Panc1 (cell line): ENCODE results near the gene ELOA. TPM values are rescaled to one million over a fixed set of nuclear protein-coding genes. Genes with fewer than 3 reads are reported as not detected.
A peak's percentile ranks its signal among the peaks of the same experiment; 100 is the strongest.

Source experiments
- ATAC-seq: fragments of 200-7000 bp; cut with Tn5 transposase; 2 replicates; pipeline ENCODE4 v1.9.1; 2020; ENCODE audit warnings: mild to moderate bottlenecking, moderate library complexity
- Bru-seq: library from RNA; stranded (reverse); fragments of 400-500 nt; gene quantifications from one replicate; lab custom pipeline; 2021; lab: Mats Ljungman, UMichigan
- BruChase-seq, 2 experiments: library from RNA; stranded (reverse); fragments of 400-500 nt; gene quantifications; one replicate each; lab custom pipeline; 2021; lab: Mats Ljungman, UMichigan
- BruUV-seq: library from RNA; stranded (reverse); fragments of 400-500 nt; replicated peaks from 2 replicates; lab custom pipeline; 2021; lab: Mats Ljungman, UMichigan
- CTCF ChIA-PET: fragments of 300-600 bp; sonication (Branson Sonifier 250); formaldehyde crosslinking; loops from one replicate; lab custom pipeline; 2022; ENCODE audit warnings: antibody characterized with exemption; lab: Charles Lee
- POLR2A ChIA-PET: fragments of 300-600 bp; sonication (Branson Sonifier 250); formaldehyde crosslinking; loops from one replicate; lab custom pipeline; 2022; ENCODE audit warnings: antibody characterized with exemption; lab: Charles Lee
- DNase-seq: peaks from one replicate; pipeline ENCODE4 v3.0.0-alpha.2; 2010; ENCODE audit warnings: low read depth, low spot score
- H3K27ac ChIP-seq: 2 replicates; pipeline ENCODE4 v1.5.1; 2011; ENCODE audit warnings: mild to moderate bottlenecking, low read length, inconsistent platforms
- H3K27me3 ChIP-seq: fragments of 200-500 bp; sonication (Bioruptor generic); 2 replicates; pipeline ENCODE4 v1.6.0; 2014; ENCODE audit warnings: low read length, inconsistent platforms; ENCODE audit not compliant: control insufficient read depth, insufficient read depth
- H3K36me3 ChIP-seq: fragments of 200-500 bp; sonication (Bioruptor generic); 2 replicates; pipeline ENCODE4 v1.5.1; 2014; ENCODE audit warnings: inconsistent platforms, mild to moderate bottlenecking, low read length, moderate library complexity; ENCODE audit not compliant: control insufficient read depth, insufficient read depth
- H3K4me1 ChIP-seq: 2 replicates; pipeline ENCODE4 v1.5.1; 2011; ENCODE audit warnings: inconsistent platforms, mild to moderate bottlenecking, low read length, moderate library complexity; ENCODE audit not compliant: control insufficient read depth, insufficient read depth
- H3K4me3 ChIP-seq, 2 experiments: 2 replicates each; pipeline ENCODE4 v1.5.1; 2011 to 2012; ENCODE audit warnings: low read depth in 2 of 2, low read length in 2 of 2, mild to moderate bottlenecking in 2 of 2, inconsistent platforms in 1 of 2, moderate library complexity in 1 of 2
- H3K9me3 ChIP-seq: fragments of 200-500 bp; sonication (Bioruptor generic); 2 replicates; pipeline ENCODE4 v1.5.1; 2014; ENCODE audit warnings: low read depth, mild to moderate bottlenecking, inconsistent platforms, low read length, moderate library complexity; ENCODE audit not compliant: control insufficient read depth, insufficient read depth
- POLR2AphosphoS5 ChIP-seq: IDR thresholded peaks from 2 replicates; pipeline ENCODE4 v1.6.1; 2012; ENCODE audit warnings: mild to moderate bottlenecking, low read depth, low read length, moderate library complexity
- SIN3A ChIP-seq: IDR thresholded peaks from 2 replicates; pipeline ENCODE4 v1.6.1; 2012; ENCODE audit warnings: low read depth, mild to moderate bottlenecking, low read length, moderate library complexity, borderline replicate concordance; ENCODE audit not compliant: insufficient read depth
- TCF7L2 ChIP-seq: IDR thresholded peaks from 2 replicates; pipeline ENCODE4 v1.6.1; 2011; ENCODE audit warnings: mild to moderate bottlenecking, low read depth, low read length, inconsistent platforms
- in situ Hi-C: cut with HindIII; loops from 2 replicates; pipeline ENCODE4 v1.10.0; 2016; ENCODE audit warnings: low sequenced_read_pairs, low pct_unique_long_range_greater_than_20kb
- intact Hi-C: fragments of 100-400 bp; cut with micrococcal nuclease; formaldehyde crosslinking; loops from one replicate; pipeline ENCODE4 v1.10.0; 2022; ENCODE audit not compliant: unreplicated experiment
- long read RNA-seq: library from polyadenylated mRNA; unstranded; transcript quantifications from one replicate; pipeline ENCODE4 v2.0.0, GENCODE V29; 2021; ENCODE audit not compliant: unreplicated experiment
- polyA plus RNA-seq: library from polyadenylated mRNA; unstranded; fragments of >200 nt; gene quantifications from one replicate; pipeline ENCODE4 v1.2.1, GENCODE V29; 2012; ENCODE audit warnings: missing spikeins; ENCODE audit not compliant: insufficient read length
- total RNA-seq: library from RNA; stranded (reverse); gene quantifications from one replicate; pipeline ENCODE4 v1.2.1, GENCODE V29; 2021; ENCODE audit not compliant: unreplicated experiment
- TF ChIP-seq, protein P1 (sequence below), 2 experiments: IDR thresholded peaks; 2 replicates each; pipeline ENCODE4 v1.6.1; 2011 to 2012; ENCODE audit warnings: low read depth in 2 of 2, control low read depth in 1 of 2, low read length in 1 of 2, mild to moderate bottlenecking in 1 of 2, moderate library complexity in 1 of 2; ENCODE audit not compliant: insufficient read depth in 1 of 2
- TF ChIP-seq, protein P2 (sequence below): fragments of 450-650 bp; IDR thresholded peaks from 2 replicates; pipeline ENCODE4 v1.5.1; 2017; ENCODE audit warnings: mild to moderate bottlenecking

The ELOA gene, protein sequence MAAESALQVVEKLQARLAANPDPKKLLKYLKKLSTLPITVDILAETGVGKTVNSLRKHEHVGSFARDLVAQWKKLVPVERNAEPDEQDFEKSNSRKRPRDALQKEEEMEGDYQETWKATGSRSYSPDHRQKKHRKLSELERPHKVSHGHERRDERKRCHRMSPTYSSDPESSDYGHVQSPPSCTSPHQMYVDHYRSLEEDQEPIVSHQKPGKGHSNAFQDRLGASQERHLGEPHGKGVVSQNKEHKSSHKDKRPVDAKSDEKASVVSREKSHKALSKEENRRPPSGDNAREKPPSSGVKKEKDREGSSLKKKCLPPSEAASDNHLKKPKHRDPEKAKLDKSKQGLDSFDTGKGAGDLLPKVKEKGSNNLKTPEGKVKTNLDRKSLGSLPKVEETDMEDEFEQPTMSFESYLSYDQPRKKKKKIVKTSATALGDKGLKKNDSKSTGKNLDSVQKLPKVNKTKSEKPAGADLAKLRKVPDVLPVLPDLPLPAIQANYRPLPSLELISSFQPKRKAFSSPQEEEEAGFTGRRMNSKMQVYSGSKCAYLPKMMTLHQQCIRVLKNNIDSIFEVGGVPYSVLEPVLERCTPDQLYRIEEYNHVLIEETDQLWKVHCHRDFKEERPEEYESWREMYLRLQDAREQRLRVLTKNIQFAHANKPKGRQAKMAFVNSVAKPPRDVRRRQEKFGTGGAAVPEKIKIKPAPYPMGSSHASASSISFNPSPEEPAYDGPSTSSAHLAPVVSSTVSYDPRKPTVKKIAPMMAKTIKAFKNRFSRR
- total RNA-seq = 58.5 TPM
- polyA plus RNA-seq = 25.6 TPM
- Bru-seq, nascent RNA = percentile 85 among the genes with signal in this experiment
- BruChase-seq, experiment 1, labeled RNA remaining after a 2-hour chase = percentile 96 among the genes with signal in this experiment
- percentile 95 among the genes with signal in this experiment for BruChase-seq, experiment 2, labeled RNA remaining after a 6-hour chase
- long read RNA-seq, full-length matches to known transcripts = 34 of 92 reads
- long read RNA-seq, partial matches to known transcripts = 53 of 92 reads
- long read RNA-seq, other reads (novel, unspliced or antisense) = 5 of 92 reads

DNA sequence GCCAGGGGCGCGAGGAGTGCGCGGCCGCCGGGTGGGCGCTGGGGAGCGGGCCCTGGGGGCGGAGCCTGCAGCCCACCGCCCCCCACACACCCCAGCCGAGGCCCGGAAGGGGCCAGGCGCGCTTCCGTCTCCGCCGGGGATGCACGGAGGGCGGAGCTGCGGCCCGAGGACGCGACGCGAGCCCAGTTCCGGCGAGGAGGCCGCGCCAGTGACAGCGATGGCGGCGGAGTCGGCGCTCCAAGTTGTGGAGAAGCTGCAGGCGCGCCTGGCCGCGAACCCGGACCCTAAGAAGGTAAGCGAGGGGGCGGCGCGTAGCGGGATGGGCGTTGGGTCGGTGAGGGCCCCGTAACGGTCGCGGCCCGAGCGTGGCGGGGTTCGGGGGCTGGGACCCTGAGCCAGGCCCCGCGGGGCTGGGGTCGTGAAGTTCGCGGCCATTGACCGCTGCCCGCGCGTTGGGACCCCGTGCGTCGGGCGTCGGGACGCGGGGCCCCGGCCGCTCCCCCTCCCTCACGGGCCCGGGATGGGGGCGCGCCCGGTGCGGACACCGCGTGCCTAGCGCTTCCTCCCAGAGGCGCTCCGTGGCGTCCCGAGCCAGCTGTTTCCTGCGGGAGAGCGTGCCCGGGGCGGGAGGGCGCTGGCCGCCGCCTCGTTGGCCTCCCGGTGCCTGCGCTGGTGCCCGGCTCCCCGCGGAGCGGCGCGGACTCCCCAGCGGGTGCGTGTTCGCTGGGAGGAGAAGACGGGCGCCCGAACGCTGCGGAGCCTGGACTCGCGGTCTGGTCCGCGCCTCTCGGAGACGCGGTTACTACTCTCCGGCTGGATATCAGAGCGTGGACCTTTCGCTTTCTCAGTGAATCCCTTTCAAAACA lies at the start of gene ELOA:
Gene ELOA, plus strand, starts transcription at position 185 of the 866 bp plus-strand sequence. Its CDS starts 33 bp downstream, at position 218.
- no peaks in the 10 kb centered on the region for H3K9me3 ChIP-seq
- TF ChIP-seq, protein P1, sequence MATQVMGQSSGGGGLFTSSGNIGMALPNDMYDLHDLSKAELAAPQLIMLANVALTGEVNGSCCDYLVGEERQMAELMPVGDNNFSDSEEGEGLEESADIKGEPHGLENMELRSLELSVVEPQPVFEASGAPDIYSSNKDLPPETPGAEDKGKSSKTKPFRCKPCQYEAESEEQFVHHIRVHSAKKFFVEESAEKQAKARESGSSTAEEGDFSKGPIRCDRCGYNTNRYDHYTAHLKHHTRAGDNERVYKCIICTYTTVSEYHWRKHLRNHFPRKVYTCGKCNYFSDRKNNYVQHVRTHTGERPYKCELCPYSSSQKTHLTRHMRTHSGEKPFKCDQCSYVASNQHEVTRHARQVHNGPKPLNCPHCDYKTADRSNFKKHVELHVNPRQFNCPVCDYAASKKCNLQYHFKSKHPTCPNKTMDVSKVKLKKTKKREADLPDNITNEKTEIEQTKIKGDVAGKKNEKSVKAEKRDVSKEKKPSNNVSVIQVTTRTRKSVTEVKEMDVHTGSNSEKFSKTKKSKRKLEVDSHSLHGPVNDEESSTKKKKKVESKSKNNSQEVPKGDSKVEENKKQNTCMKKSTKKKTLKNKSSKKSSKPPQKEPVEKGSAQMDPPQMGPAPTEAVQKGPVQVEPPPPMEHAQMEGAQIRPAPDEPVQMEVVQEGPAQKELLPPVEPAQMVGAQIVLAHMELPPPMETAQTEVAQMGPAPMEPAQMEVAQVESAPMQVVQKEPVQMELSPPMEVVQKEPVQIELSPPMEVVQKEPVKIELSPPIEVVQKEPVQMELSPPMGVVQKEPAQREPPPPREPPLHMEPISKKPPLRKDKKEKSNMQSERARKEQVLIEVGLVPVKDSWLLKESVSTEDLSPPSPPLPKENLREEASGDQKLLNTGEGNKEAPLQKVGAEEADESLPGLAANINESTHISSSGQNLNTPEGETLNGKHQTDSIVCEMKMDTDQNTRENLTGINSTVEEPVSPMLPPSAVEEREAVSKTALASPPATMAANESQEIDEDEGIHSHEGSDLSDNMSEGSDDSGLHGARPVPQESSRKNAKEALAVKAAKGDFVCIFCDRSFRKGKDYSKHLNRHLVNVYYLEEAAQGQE (IDR thresholded peaks at IDR 0.05; ENCODE audit: insufficient read depth in 1 of 2, low read depth in 2 of 2, low read length in 1 of 2) = 0 out of 4 replicates have a peak, but pooled peaks of 1 of the 2 experiments have one; percentile 12
- TF ChIP-seq SIN3A (peak; percentile 90; the same call in 1 of the 2 replicates), POLR2AphosphoS5 (peak; percentile 87), TCF7L2 (no peak)
- TF ChIP-seq, protein P2, sequence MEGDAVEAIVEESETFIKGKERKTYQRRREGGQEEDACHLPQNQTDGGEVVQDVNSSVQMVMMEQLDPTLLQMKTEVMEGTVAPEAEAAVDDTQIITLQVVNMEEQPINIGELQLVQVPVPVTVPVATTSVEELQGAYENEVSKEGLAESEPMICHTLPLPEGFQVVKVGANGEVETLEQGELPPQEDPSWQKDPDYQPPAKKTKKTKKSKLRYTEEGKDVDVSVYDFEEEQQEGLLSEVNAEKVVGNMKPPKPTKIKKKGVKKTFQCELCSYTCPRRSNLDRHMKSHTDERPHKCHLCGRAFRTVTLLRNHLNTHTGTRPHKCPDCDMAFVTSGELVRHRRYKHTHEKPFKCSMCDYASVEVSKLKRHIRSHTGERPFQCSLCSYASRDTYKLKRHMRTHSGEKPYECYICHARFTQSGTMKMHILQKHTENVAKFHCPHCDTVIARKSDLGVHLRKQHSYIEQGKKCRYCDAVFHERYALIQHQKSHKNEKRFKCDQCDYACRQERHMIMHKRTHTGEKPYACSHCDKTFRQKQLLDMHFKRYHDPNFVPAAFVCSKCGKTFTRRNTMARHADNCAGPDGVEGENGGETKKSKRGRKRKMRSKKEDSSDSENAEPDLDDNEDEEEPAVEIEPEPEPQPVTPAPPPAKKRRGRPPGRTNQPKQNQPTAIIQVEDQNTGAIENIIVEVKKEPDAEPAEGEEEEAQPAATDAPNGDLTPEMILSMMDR = no peak
- DNase-seq (no peak), ATAC-seq (peak; percentile 95)
- H3K27ac ChIP-seq = peak within 1 kb of the TSS; percentile 94
- in situ Hi-C loops = no loop called here
- ChIA-PET CTCF (interaction anchor here (0.6 to 0.7 kb wide), 3 partner anchors 8 to 153 kb away, joined by 3 to 4 read pairs (median 3); no protein-coding TSS in a partner anchor), POLR2A (interaction anchor here (1.0 kb wide), 1 partner anchor 52 kb away, joined by 3 read pairs; no protein-coding TSS in a partner anchor)
- BruUV-seq = no TSS peak
- H3K27me3 ChIP-seq = no peaks in the 10 kb centered on the region
- intact Hi-C loops = loop anchor here (5.0 kb wide), 1 partner anchor 36 kb away; no protein-coding TSS in a partner anchor
- peak within 1 kb of the TSS; percentile 87 to 90 for H3K4me3 ChIP-seq
- peaks cover 30% of the 10 kb centered on the region for H3K4me1 ChIP-seq
- H3K36me3 ChIP-seq = peaks cover 4% of the 10 kb centered on the region
